ENCODE measurements around the gene MRPS15. TPM values are rescaled to one million over a fixed set of nuclear protein-coding genes. Genes with fewer than 3 reads are reported as not detected.

Gene MRPS15
- polyA plus RNA-seq, 3 donors: 36.2 to 68.1 (median 66.4) TPM

DNA sequence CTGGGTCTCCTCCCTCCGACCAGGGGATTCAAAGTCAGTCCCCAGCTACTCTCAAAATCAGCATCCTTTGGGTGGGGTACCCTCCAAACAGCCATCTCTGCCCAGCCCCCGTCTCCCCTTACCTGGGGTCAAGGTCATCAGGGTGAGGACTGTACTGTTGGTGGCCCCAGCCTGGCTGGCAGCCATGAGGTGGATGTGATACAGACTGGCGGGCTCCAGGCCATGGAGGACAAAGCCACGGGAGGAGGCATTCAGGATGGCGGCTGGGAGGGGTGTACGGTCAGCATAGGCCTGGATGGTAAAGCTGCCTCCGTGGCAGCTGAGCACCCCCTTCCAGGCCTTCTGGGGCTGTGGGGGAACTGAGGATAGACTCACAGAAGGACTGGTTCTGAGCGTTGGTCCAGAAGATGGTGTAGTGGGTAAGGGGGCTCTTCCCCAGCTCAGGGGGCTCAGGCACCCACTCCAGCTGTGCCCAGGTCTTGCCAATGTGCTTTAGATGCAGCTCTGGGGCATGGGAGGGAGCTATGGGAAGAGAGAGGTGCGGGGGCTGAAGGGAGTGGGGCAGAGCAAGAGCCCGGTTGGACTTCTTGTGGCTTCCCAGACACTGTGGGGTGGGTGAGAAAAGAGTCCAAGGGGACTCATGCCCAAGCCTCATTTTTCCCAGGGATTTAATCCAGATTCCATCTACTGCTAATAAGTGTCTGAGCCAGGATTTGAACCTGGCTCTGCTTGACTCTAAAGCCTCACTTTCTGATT lies 3.7 kb upstream of the MRPS15 start:
- no peaks in the 10 kb centered on the region for H3K9me3 ChIP-seq (replicated peaks in 1 of 2; ENCODE audit: control insufficient read depth in 1 of 2, insufficient read depth in 1 of 2, low read length in 2 of 2)
- TF ChIP-seq, protein P1, sequence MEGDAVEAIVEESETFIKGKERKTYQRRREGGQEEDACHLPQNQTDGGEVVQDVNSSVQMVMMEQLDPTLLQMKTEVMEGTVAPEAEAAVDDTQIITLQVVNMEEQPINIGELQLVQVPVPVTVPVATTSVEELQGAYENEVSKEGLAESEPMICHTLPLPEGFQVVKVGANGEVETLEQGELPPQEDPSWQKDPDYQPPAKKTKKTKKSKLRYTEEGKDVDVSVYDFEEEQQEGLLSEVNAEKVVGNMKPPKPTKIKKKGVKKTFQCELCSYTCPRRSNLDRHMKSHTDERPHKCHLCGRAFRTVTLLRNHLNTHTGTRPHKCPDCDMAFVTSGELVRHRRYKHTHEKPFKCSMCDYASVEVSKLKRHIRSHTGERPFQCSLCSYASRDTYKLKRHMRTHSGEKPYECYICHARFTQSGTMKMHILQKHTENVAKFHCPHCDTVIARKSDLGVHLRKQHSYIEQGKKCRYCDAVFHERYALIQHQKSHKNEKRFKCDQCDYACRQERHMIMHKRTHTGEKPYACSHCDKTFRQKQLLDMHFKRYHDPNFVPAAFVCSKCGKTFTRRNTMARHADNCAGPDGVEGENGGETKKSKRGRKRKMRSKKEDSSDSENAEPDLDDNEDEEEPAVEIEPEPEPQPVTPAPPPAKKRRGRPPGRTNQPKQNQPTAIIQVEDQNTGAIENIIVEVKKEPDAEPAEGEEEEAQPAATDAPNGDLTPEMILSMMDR (IDR thresholded peaks at IDR 0.05): no peak
- Mint-ChIP-seq H3K27ac (peak overlapping the region in 5 of 7 donors; percentile 6 to 86 (median 30)), H3K9me3 (no peaks in the 10 kb centered on the region), H3K4me1 (peaks cover 34% of the 10 kb centered on the region), H3K4me3 (no peak overlapping the region), H3K27me3 (ENCODE audit: low read depth in 3 of 3) (peaks cover 0 to 3% (median 2%) of the 10 kb centered on the region in 3 donors), H3K36me3 (peaks cover 55 to 74% of the 10 kb centered on the region in 2 donors)
- WGBS (ENCODE audit: insufficient coverage): 78% methylated on average over 7 of the region's 10 CpGs
- peaks cover 29% of the 10 kb centered on the region for H4K20me1 ChIP-seq (ENCODE audit: insufficient read depth, low read length)
- no peak overlapping the region for H3K4me3 ChIP-seq (replicated peaks in 1 of 3; ENCODE audit: low read depth in 2 of 3, low read length in 3 of 3)
- H3K4me1 ChIP-seq (ENCODE audit: control insufficient read depth in 1 of 2, insufficient read depth in 2 of 2, low read length in 2 of 2): peaks cover 31 to 33% of the 10 kb centered on the region in 2 donors
- H3K79me2 ChIP-seq (ENCODE audit: insufficient read depth, low read length): peaks cover 9% of the 10 kb centered on the region
- no peaks in the 10 kb centered on the region for H3K27me3 ChIP-seq (ENCODE audit: control insufficient read depth in 2 of 2, insufficient read depth in 2 of 2, low read length in 2 of 2)
- DNase-seq: no peak
- H3K9ac ChIP-seq (ENCODE audit: insufficient read depth, low read length, poor library complexity, severe bottlenecking): no peak overlapping the region
- peaks cover 62 to 71% of the 10 kb centered on the region in 2 donors for H3K36me3 ChIP-seq (replicated peaks in 1 of 2; ENCODE audit: control insufficient read depth in 1 of 2, insufficient read depth in 2 of 2, low read length in 2 of 2)
- intact Hi-C loops (cut with micrococcal nuclease): no loop called here
- no peak overlapping the region for H3K4me2 ChIP-seq (replicated peaks; ENCODE audit: extremely low read depth, low read length, poor library complexity, severe bottlenecking)
- H3K27ac ChIP-seq (ENCODE audit: low read depth in 1 of 2, low read length in 2 of 2): peak overlapping the region in 1 of 2 donors; percentile 99
- H2AFZ ChIP-seq (ENCODE audit: insufficient read depth, low read depth, low read length, poor library complexity, severe bottlenecking): no peak overlapping the region

DNA sequence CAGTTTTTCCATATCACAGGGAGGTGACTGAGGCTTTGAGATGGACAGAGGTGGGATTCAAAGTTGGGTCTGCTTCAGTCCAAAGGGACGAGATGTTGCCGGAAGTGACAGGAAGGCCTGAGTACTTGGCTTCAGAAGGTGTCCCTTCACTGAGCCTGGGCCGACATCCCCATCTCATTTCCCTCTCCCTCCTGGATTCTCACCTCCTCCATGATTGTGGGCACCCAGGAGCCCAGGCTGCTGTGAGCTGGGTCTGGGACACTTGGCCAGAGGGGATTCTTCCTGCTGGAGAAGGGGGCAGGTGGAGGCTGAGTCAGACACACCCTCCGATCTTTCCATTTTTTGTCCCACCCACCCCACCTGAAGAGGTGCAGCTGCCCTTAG lies 2.8 kb upstream of the MRPS15 start:
- peaks cover 0 to 3% (median 2%) of the 10 kb centered on the region in 3 donors for H3K27me3 Mint-ChIP-seq (ENCODE audit: low read depth in 3 of 3)
- WGBS (ENCODE audit: insufficient coverage): no CpG with 5 or more reads among the region's 4 CpGs
- no peaks in the 10 kb centered on the region for H3K27me3 ChIP-seq (ENCODE audit: control insufficient read depth in 2 of 2, insufficient read depth in 2 of 2, low read length in 2 of 2)
- DNase-seq: no peak
- H3K9me3 ChIP-seq (replicated peaks in 1 of 2; ENCODE audit: control insufficient read depth in 1 of 2, insufficient read depth in 1 of 2, low read length in 2 of 2): no peaks in the 10 kb centered on the region
- H3K4me3 Mint-ChIP-seq: no peak overlapping the region
- H3K36me3 Mint-ChIP-seq: peaks cover 56 to 70% of the 10 kb centered on the region in 2 donors
- H3K9ac ChIP-seq (ENCODE audit: insufficient read depth, low read length, poor library complexity, severe bottlenecking): no peak overlapping the region
- peaks cover 53 to 67% of the 10 kb centered on the region in 2 donors for H3K36me3 ChIP-seq (replicated peaks in 1 of 2; ENCODE audit: control insufficient read depth in 1 of 2, insufficient read depth in 2 of 2, low read length in 2 of 2)
- H3K4me2 ChIP-seq (replicated peaks; ENCODE audit: extremely low read depth, low read length, poor library complexity, severe bottlenecking): no peak overlapping the region
- peaks cover 21% of the 10 kb centered on the region for H4K20me1 ChIP-seq (ENCODE audit: insufficient read depth, low read length)
- H3K79me2 ChIP-seq (ENCODE audit: insufficient read depth, low read length): peaks cover 9% of the 10 kb centered on the region
- peaks cover 34% of the 10 kb centered on the region for H3K4me1 Mint-ChIP-seq
- no peaks in the 10 kb centered on the region for H3K9me3 Mint-ChIP-seq
- H3K4me1 ChIP-seq (ENCODE audit: control insufficient read depth in 1 of 2, insufficient read depth in 2 of 2, low read length in 2 of 2): peaks cover 31 to 33% of the 10 kb centered on the region in 2 donors
- intact Hi-C loops (cut with micrococcal nuclease): no loop called here
- H2AFZ ChIP-seq (ENCODE audit: insufficient read depth, low read depth, low read length, poor library complexity, severe bottlenecking): no peak overlapping the region
- no peak overlapping the region for H3K4me3 ChIP-seq (replicated peaks in 1 of 3; ENCODE audit: low read depth in 2 of 3, low read length in 3 of 3)
- peak overlapping the region; percentile 39 to 99 for H3K27ac ChIP-seq (ENCODE audit: low read depth in 1 of 2, low read length in 2 of 2)
- H3K27ac Mint-ChIP-seq: peak overlapping the region in 3 of 7 donors; percentile 79 to 98 (median 83)
- TF ChIP-seq, protein P1 (IDR thresholded peaks at IDR 0.05): no peak

All from CD14-positive monocyte (primary cell).